OCI-LY3 (cell line): ENCODE measurements around the gene EPC1.

Source experiments
- H2AFZ ChIP-seq: fragments of 200-600, 300-600 bp; shearing (Covaris generic); 2 replicates; pipeline ENCODE4 v1.6.0; 2014; ENCODE audit warnings: antibody characterized with exemption, low read depth, low read length
- H3K27ac ChIP-seq: fragments of 200-600, 300-600 bp; sonication (generic); 2 replicates; pipeline ENCODE4 v1.5.1; 2014; ENCODE audit warnings: mild to moderate bottlenecking, low read length, moderate library complexity, mixed read lengths
- H3K27me3 ChIP-seq: fragments of 200-600, 300-600 bp; sonication (generic); 2 replicates; pipeline ENCODE4 v1.6.1; 2014; ENCODE audit warnings: low read depth, low read length, mixed read lengths
- H3K36me3 ChIP-seq: fragments of 200-600, 300-600 bp; sonication (generic); replicated peaks from 2 replicates; pipeline ENCODE3; 2014; ENCODE audit warnings: low read depth, low read length, mixed read lengths
- H3K4me1 ChIP-seq: fragments of 300-600, 200-600 bp; sonication (generic); 2 replicates; pipeline ENCODE4 v1.6.1; 2014; ENCODE audit warnings: low read length, mixed read lengths
- H3K4me2 ChIP-seq: fragments of 200-600, 300-600 bp; sonication (generic); 2 replicates; pipeline ENCODE4 v1.6.1; 2014; ENCODE audit warnings: low read length, mixed read lengths
- H3K4me3 ChIP-seq: fragments of 300-600, 200-600 bp; sonication (generic); 2 replicates; pipeline ENCODE4 v1.5.1; 2014; ENCODE audit warnings: antibody characterized with exemption, mild to moderate bottlenecking, low read length, moderate library complexity
- H3K79me2 ChIP-seq: fragments of 300-600, 200-600 bp; shearing (Covaris generic); 2 replicates; pipeline ENCODE4 v1.6.1; 2014; ENCODE audit warnings: mild to moderate bottlenecking, low read length, mixed read lengths
- H3K9ac ChIP-seq: fragments of 300-600, 200-600 bp; shearing (Covaris generic); 2 replicates; pipeline ENCODE4 v1.6.0; 2014; ENCODE audit warnings: mild to moderate bottlenecking, low read length, moderate library complexity
- H3K9me3 ChIP-seq: fragments of 200-600, 300-600 bp; shearing (Covaris generic); 2 replicates; pipeline ENCODE4 v1.6.1; 2014; ENCODE audit warnings: low read length, mixed read lengths; ENCODE audit not compliant: insufficient read depth
- H4K20me1 ChIP-seq: fragments of 200-600, 300-600 bp; sonication (generic); 2 replicates; pipeline ENCODE4 v1.6.1; 2016; ENCODE audit warnings: low read length, mixed read lengths; ENCODE audit not compliant: insufficient read depth
- CTCF ChIP-seq: fragments of 200-600, 300-600 bp; sonication (generic); IDR thresholded peaks from 2 replicates; pipeline ENCODE4 v1.5.1; 2014; ENCODE audit warnings: antibody characterized with exemption, low read length, low read depth
- EZH2phosphoT487 ChIP-seq: fragments of 200-600 bp; shearing (Covaris generic); IDR thresholded peaks from 2 replicates; pipeline ENCODE4 v1.6.1; 2018; ENCODE audit warnings: antibody characterized with exemption, mixed run types, low read depth

EPC1 gene

GRCh38 chr10:32314588-32314987 lies 32.4 kb downstream of the EPC1 start:
- no peak overlapping the region for H3K4me2 ChIP-seq
- H3K9me3 ChIP-seq: no peaks in the 10 kb centered on the region
- TF ChIP-seq EZH2phosphoT487: no peak
- no peak for TF ChIP-seq CTCF
- H3K27ac ChIP-seq: no peak overlapping the region
- peaks cover 93% of the 10 kb centered on the region for H3K79me2 ChIP-seq
- peaks cover 46% of the 10 kb centered on the region for H3K4me1 ChIP-seq
- H3K36me3 ChIP-seq: no peaks in the 10 kb centered on the region
- no peaks in the 10 kb centered on the region for H3K27me3 ChIP-seq
- no peak overlapping the region for H3K4me3 ChIP-seq
- H2AFZ ChIP-seq: no peak overlapping the region
- H4K20me1 ChIP-seq: peaks cover 58% of the 10 kb centered on the region
- H3K9ac ChIP-seq: no peak overlapping the region

- Histone ChIP-seq H3K4me1 (peaks cover 11% of the 10 kb centered on the region), H3K27me3 (no peaks in the 10 kb centered on the region), H3K9ac (no peak overlapping the region), H3K36me3 (peaks cover 10% of the 10 kb centered on the region), H3K79me2 (peaks cover 77% of the 10 kb centered on the region), H3K4me3 (no peak overlapping the region), H2AFZ (no peak overlapping the region), H4K20me1 (peaks cover 41% of the 10 kb centered on the region), H3K27ac (no peak overlapping the region), H3K9me3 (no peaks in the 10 kb centered on the region), H3K4me2 (peak overlapping the region; percentile 48)
- no peak for TF ChIP-seq EZH2phosphoT487
- TF ChIP-seq CTCF: no peak
These were observed 38.8 kb downstream of the EPC1 start for GRCh38 chr10:32308027-32308603.

GRCh38 chr10:32307609-32308008 lies 39.3 kb downstream of the EPC1 start:
- Histone ChIP-seq H3K4me2 (no peak overlapping the region), H3K9ac (no peak overlapping the region), H3K4me3 (no peak overlapping the region), H4K20me1 (peaks cover 36% of the 10 kb centered on the region), H3K9me3 (no peaks in the 10 kb centered on the region), H3K36me3 (peaks cover 11% of the 10 kb centered on the region), H3K27me3 (no peaks in the 10 kb centered on the region), H3K79me2 (peaks cover 77% of the 10 kb centered on the region), H3K27ac (no peak overlapping the region), H2AFZ (no peak overlapping the region), H3K4me1 (peaks cover 11% of the 10 kb centered on the region)
- TF ChIP-seq EZH2phosphoT487 (no peak), CTCF (no peak)

GRCh38 chr10:32299354-32299980 lies 47.5 kb downstream of the EPC1 start:
- no peaks in the 10 kb centered on the region for H3K27me3 ChIP-seq
- no peaks in the 10 kb centered on the region for H3K9me3 ChIP-seq
- H3K4me2 ChIP-seq: no peak overlapping the region
- no peak overlapping the region for H3K4me3 ChIP-seq
- peaks cover 6% of the 10 kb centered on the region for H3K36me3 ChIP-seq
- H3K79me2 ChIP-seq: peaks cover 68% of the 10 kb centered on the region
- H3K9ac ChIP-seq: no peak overlapping the region
- H4K20me1 ChIP-seq: peaks cover 7% of the 10 kb centered on the region; the same call in 1 of the 2 replicates
- TF ChIP-seq EZH2phosphoT487 (no peak), CTCF (no peak)
- no peak overlapping the region for H2AFZ ChIP-seq
- no peaks in the 10 kb centered on the region for H3K4me1 ChIP-seq
- no peak overlapping the region for H3K27ac ChIP-seq
